MM.1S (cell line): ENCODE data around the gene DSCAML1.

ENCODE experiments used
- DNase-seq: peaks from one replicate; pipeline ENCODE4 v3.0.0-alpha.2; 2015
- H2AFZ ChIP-seq: fragments of 300-600 bp; sonication (generic); 2 replicates; pipeline ENCODE4 v1.6.0; 2016; ENCODE audit warnings: antibody characterized with exemption, low read length
- H3F3A ChIP-seq: fragments of 300-600 bp; sonication (generic); 2 replicates; pipeline ENCODE4 v1.6.1; 2016; ENCODE audit warnings: mild to moderate bottlenecking, antibody characterized with exemption, low read length, moderate library complexity, mixed read lengths; ENCODE audit not compliant: insufficient read depth
- H3K27ac ChIP-seq: fragments of 300-600 bp; sonication (generic); 2 replicates; pipeline ENCODE4 v1.5.1; 2016; ENCODE audit warnings: mild to moderate bottlenecking, low read length
- H3K27me3 ChIP-seq: fragments of 300-600 bp; sonication (generic); replicated peaks from 2 replicates; pipeline ENCODE4 v1.6.0; 2016; ENCODE audit warnings: low read length; ENCODE audit not compliant: insufficient read depth
- H3K36me3 ChIP-seq: fragments of 300-600 bp; sonication (generic); replicated peaks from 2 replicates; pipeline ENCODE4 v1.6.1; 2016; ENCODE audit warnings: mild to moderate bottlenecking, low read length, mixed read lengths; ENCODE audit not compliant: insufficient read depth
- H3K4me1 ChIP-seq: fragments of 300-600 bp; sonication (generic); 2 replicates; pipeline ENCODE4 v1.6.1; 2016; ENCODE audit warnings: low read length, mixed read lengths
- H3K4me2 ChIP-seq: fragments of 300-600 bp; sonication (generic); 2 replicates; pipeline ENCODE4 v1.6.0; 2016; ENCODE audit warnings: low read depth, low read length
- H3K4me3 ChIP-seq: fragments of 300-600 bp; sonication (generic); 2 replicates; pipeline ENCODE4 v1.5.1; 2016; ENCODE audit warnings: low read length, mixed read lengths
- H3K79me2 ChIP-seq: fragments of 300-600 bp; sonication (generic); 2 replicates; pipeline ENCODE4 v1.6.1; 2016; ENCODE audit warnings: mixed run types, low read length, mixed read lengths
- H3K9ac ChIP-seq: fragments of 300-600 bp; sonication (generic); 2 replicates; pipeline ENCODE4 v1.6.1; 2016; ENCODE audit warnings: low read length, mixed read lengths
- H3K9me2 ChIP-seq: fragments of 300-600 bp; sonication (generic); replicated peaks from 2 replicates; pipeline ENCODE4 v1.6.1; 2016; ENCODE audit warnings: mild to moderate bottlenecking, low read length, mixed read lengths; ENCODE audit not compliant: insufficient read depth
- H3K9me3 ChIP-seq: fragments of 300-600 bp; sonication (generic); replicated peaks from 2 replicates; pipeline ENCODE4 v1.6.1; 2016; ENCODE audit warnings: mild to moderate bottlenecking, low read length, mixed read lengths; ENCODE audit not compliant: insufficient read depth
- H4K20me1 ChIP-seq: fragments of 300-600 bp; sonication (generic); 2 replicates; pipeline ENCODE4 v1.6.1; 2016; ENCODE audit warnings: mild to moderate bottlenecking, low read length, moderate library complexity, mixed read lengths; ENCODE audit not compliant: insufficient read depth
- EZH2 ChIP-seq: fragments of 300-600 bp; sonication (generic); optimal IDR thresholded peaks from 2 replicates; pipeline ENCODE3; 2017; ENCODE audit warnings: low read depth, mild to moderate bottlenecking, antibody characterized with exemption, low read length, mixed read lengths
- EZH2phosphoT487 ChIP-seq: fragments of 300-600 bp; sonication (generic); IDR thresholded peaks from 2 replicates; pipeline ENCODE4 v1.6.1; 2018; ENCODE audit warnings: antibody characterized with exemption, low read length
- TF ChIP-seq, protein P1 (sequence below): fragments of 300-600 bp; sonication (generic); IDR thresholded peaks from 2 replicates; pipeline ENCODE4 v1.5.1; 2016; ENCODE audit warnings: antibody characterized with exemption, low read length, mixed read lengths

DSCAML1 gene

DNA sequence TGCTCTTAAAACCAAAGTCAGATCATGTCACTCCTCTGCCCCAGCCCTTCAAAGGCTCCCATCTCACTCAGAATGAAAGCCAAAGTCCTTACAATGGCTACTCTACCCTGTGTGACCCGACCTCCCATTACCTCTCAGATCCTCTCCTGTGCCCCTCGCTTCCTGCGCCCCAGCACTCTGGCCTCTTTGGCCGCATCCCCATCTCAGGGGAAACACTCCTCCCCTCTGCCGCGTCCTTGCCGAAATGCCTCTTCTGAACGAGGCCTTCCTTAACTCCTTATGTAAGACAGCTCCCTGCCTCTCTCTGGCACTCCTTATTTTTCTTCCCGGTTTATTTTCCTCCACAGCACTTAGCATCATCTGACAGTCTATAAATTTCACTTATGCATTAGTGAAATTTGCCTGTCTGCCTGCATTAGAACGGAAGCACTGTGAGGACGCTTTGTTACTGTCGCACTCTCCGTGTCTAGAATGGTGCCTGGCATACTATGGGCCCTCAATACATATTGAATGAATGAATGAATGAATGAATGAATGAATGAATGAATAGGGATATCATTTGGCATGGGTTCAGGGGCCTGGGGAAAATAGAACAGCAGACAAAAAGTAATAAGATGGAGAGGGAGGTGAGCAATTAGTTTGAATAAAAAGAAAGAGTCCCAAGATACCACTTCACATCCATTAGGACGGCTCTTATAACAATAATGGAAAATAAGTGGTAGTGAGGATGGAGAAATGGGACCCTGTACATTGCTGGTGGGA, 331.6 kb downstream of the DSCAML1 start:
- TF ChIP-seq EZH2phosphoT487 = no peak
- no peak for TF ChIP-seq EZH2
- no peak overlapping the region for H3K9ac ChIP-seq

DNA sequence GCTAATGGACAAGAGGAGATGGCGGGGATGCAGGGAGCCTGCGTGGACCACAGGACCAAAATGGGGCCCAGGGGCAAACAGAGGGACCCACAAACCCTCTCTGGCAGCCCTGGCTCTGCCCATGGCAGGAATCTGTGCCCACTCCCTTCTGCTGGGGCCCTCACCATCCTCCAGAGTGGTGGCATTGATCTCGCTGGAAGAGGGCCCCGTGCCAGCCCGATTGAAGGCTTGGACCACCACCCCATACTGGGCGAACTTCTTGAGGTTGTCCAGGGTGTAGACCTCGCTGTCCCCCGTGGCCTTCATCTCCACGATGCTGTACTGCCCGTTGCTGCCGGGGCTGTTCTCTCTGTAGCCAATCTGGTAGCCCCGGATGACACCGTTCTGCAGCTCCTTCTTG, 332.2 kb downstream of the DSCAML1 start:
- no peak overlapping the region for H3K27ac ChIP-seq
- H2AFZ ChIP-seq = no peak overlapping the region
- TF ChIP-seq EZH2 (no peak), EZH2phosphoT487 (no peak)
- TF ChIP-seq, protein P1, sequence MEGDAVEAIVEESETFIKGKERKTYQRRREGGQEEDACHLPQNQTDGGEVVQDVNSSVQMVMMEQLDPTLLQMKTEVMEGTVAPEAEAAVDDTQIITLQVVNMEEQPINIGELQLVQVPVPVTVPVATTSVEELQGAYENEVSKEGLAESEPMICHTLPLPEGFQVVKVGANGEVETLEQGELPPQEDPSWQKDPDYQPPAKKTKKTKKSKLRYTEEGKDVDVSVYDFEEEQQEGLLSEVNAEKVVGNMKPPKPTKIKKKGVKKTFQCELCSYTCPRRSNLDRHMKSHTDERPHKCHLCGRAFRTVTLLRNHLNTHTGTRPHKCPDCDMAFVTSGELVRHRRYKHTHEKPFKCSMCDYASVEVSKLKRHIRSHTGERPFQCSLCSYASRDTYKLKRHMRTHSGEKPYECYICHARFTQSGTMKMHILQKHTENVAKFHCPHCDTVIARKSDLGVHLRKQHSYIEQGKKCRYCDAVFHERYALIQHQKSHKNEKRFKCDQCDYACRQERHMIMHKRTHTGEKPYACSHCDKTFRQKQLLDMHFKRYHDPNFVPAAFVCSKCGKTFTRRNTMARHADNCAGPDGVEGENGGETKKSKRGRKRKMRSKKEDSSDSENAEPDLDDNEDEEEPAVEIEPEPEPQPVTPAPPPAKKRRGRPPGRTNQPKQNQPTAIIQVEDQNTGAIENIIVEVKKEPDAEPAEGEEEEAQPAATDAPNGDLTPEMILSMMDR = no peak
- H3K9me3 ChIP-seq = no peaks in the 10 kb centered on the region
- H3K36me3 ChIP-seq = no peaks in the 10 kb centered on the region
- no peaks in the 10 kb centered on the region for H3K4me1 ChIP-seq
- no peak for DNase-seq
- H3K9me2 ChIP-seq = no peaks in the 10 kb centered on the region
- no peak overlapping the region for H3K4me3 ChIP-seq
- no peaks in the 10 kb centered on the region for H3F3A ChIP-seq
- no peaks in the 10 kb centered on the region for H3K79me2 ChIP-seq
- H3K4me2 ChIP-seq = no peak overlapping the region
- peaks cover 56% of the 10 kb centered on the region for H3K27me3 ChIP-seq
- no peak overlapping the region for H3K9ac ChIP-seq
- H4K20me1 ChIP-seq = no peaks in the 10 kb centered on the region

More for the DNA sequence above, 331.6 kb downstream of the DSCAML1 start:
- Histone ChIP-seq H3K4me1 (no peaks in the 10 kb centered on the region), H4K20me1 (no peaks in the 10 kb centered on the region), H3K27ac (no peak overlapping the region), H3F3A (no peaks in the 10 kb centered on the region), H3K79me2 (no peaks in the 10 kb centered on the region), H3K4me3 (no peak overlapping the region), H3K9me3 (no peaks in the 10 kb centered on the region), H3K36me3 (no peaks in the 10 kb centered on the region), H2AFZ (no peak overlapping the region), H3K9me2 (no peaks in the 10 kb centered on the region), H3K27me3 (peaks cover 49% of the 10 kb centered on the region), H3K4me2 (no peak overlapping the region)
- no peak for DNase-seq

GRCh38 chr11:117462864-117463247, 334.2 kb downstream of the DSCAML1 start:
- Histone ChIP-seq H3K4me2 (no peak overlapping the region), H3K27ac (no peak overlapping the region), H4K20me1 (no peaks in the 10 kb centered on the region), H3K4me1 (no peaks in the 10 kb centered on the region), H3K4me3 (no peak overlapping the region), H3K9me3 (no peaks in the 10 kb centered on the region), H3K79me2 (no peaks in the 10 kb centered on the region), H3K9me2 (no peaks in the 10 kb centered on the region), H3K9ac (no peak overlapping the region), H3K27me3 (peaks cover 63% of the 10 kb centered on the region), H3K36me3 (no peaks in the 10 kb centered on the region), H3F3A (no peaks in the 10 kb centered on the region), H2AFZ (no peak overlapping the region)
- TF ChIP-seq EZH2phosphoT487 = no peak
- TF ChIP-seq, protein P1 = no peak
- TF ChIP-seq EZH2 = no peak
- no peak for DNase-seq

DNA sequence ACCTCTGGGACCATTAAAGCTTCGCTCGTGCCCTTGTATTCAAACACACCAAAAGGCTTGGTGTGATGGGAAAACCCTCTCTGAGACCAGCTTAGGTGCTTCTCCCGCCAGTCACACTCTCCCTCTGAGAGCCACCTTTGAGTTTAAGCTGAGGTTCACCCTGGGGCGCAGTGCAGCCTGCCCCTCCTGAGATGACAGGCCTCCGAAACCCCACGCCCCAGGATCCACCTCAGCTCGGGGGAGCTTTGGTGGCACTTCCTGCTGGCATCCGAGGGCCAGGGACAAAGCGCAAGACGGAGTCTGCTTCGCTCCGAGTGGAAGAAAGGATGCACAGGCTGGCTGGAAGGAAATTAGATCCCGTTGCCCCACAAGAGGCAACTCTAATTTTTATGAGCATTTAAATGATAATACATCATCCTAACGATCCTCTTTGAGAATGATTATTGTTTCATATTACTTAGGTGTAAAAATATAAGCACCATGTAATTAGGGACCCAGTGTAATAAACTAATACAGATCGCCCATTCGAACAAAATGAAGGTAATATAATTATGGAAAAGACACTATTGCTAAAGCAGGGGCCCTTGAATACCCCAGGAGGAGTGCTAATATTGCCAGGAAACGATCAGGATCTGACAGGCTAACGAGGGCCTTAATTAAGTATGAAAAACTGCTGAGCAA, 334.7 kb downstream of the DSCAML1 start:
- Histone ChIP-seq H3K4me1 (no peaks in the 10 kb centered on the region), H3K4me3 (no peak overlapping the region), H4K20me1 (no peaks in the 10 kb centered on the region), H3K9ac (no peak overlapping the region), H3K9me2 (no peaks in the 10 kb centered on the region), H3K79me2 (no peaks in the 10 kb centered on the region), H3K36me3 (no peaks in the 10 kb centered on the region), H3K27ac (no peak overlapping the region), H3F3A (no peaks in the 10 kb centered on the region), H3K4me2 (no peak overlapping the region), H3K9me3 (no peaks in the 10 kb centered on the region), H3K27me3 (peaks cover 65% of the 10 kb centered on the region), H2AFZ (no peak overlapping the region)
- DNase-seq = no peak
- TF ChIP-seq, protein P1 = no peak
- TF ChIP-seq EZH2phosphoT487 (no peak), EZH2 (no peak)
